Measurements from ENCODE around the gene PRKCE.

DNA sequence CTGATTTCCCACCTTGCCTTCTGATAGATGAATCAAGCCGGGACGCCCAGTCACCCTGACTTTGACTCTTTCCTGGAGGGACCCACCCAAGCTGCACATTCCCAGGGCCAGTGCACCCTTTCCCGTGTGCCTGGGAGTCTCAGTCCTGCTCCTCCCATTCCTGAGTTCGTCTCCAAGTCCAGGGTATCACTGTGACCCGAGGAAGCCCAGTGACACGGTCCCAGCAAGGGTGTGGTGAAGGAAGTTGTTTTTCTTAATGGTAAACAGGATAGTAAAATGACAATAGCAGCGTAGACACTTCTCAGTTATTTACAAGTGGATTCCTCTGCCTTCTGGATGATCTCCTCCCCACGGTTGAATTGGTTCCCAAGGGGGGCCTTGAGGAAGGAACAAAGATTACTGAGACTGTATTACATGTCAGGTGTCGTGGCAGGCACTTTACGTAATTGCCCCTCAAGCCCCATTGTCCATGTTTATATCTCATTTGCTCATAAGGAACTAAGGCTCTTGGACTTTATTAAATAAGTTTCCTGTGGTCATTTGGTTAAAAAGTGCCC, 123.3 kb downstream of the PRKCE start:
- TF ChIP-seq, protein P1, sequence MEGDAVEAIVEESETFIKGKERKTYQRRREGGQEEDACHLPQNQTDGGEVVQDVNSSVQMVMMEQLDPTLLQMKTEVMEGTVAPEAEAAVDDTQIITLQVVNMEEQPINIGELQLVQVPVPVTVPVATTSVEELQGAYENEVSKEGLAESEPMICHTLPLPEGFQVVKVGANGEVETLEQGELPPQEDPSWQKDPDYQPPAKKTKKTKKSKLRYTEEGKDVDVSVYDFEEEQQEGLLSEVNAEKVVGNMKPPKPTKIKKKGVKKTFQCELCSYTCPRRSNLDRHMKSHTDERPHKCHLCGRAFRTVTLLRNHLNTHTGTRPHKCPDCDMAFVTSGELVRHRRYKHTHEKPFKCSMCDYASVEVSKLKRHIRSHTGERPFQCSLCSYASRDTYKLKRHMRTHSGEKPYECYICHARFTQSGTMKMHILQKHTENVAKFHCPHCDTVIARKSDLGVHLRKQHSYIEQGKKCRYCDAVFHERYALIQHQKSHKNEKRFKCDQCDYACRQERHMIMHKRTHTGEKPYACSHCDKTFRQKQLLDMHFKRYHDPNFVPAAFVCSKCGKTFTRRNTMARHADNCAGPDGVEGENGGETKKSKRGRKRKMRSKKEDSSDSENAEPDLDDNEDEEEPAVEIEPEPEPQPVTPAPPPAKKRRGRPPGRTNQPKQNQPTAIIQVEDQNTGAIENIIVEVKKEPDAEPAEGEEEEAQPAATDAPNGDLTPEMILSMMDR (conservative IDR thresholded peaks at IDR 0.05 in 1 of 2, IDR thresholded peaks at IDR 0.05 in 1 of 2; ENCODE audit: low read depth in 1 of 2, low read length in 2 of 2): no peak
- no peak for TF ChIP-seq EZH2 (IDR thresholded peaks at IDR 0.05; ENCODE audit: low read length, missing control alignments)

All from fibroblast of lung (primary cell).